PC-3 (cell line): ENCODE measurements around the gene RETREG1. TPM values are rescaled to one million over a fixed set of nuclear protein-coding genes. Genes with fewer than 3 reads are reported as not detected.

ENCODE experiments used
- ATAC-seq: fragments of 200-7000 bp; cut with Tn5 transposase; 2 replicates; pipeline ENCODE4 v1.9.1; 2020; ENCODE audit warnings: mild to moderate bottlenecking, moderate library complexity
- BruUV-seq: library from RNA; stranded (reverse); fragments of 400-500 nt; replicated peaks from 2 replicates; lab custom pipeline; 2021; lab: Mats Ljungman, UMichigan
- CTCF ChIA-PET: fragments of 300-600 bp; sonication (Branson Sonifier 250); formaldehyde crosslinking; loops from one replicate; lab custom pipeline; 2022; ENCODE audit warnings: antibody characterized with exemption; lab: Charles Lee
- POLR2A ChIA-PET: fragments of 300-600 bp; sonication (Branson Sonifier 250); formaldehyde crosslinking; loops from one replicate; lab custom pipeline; 2022; ENCODE audit warnings: antibody characterized with exemption; ENCODE audit not compliant: unreplicated experiment; lab: Charles Lee
- DNase-seq: peaks from one replicate; pipeline ENCODE4 v3.0.0-alpha.2; 2015
- H2AFZ ChIP-seq: fragments of 300-600 bp; sonication (generic); 2 replicates; pipeline ENCODE4 v1.6.0; 2016; ENCODE audit warnings: antibody characterized with exemption, low read length
- H3F3A ChIP-seq: fragments of 300-600 bp; sonication (generic); one replicate; pipeline ENCODE4 v1.6.0; 2017; ENCODE audit warnings: antibody characterized with exemption, low read length, control low read depth, mild to moderate bottlenecking; ENCODE audit not compliant: unreplicated experiment
- H3K27ac ChIP-seq: fragments of 300-600 bp; sonication (generic); 2 replicates; pipeline ENCODE4 v1.5.1; 2016; ENCODE audit warnings: mild to moderate bottlenecking, low read length
- H3K27me3 ChIP-seq: fragments of 300-600 bp; sonication (generic); 2 replicates; pipeline ENCODE4 v1.6.1; 2016; ENCODE audit warnings: low read length, mixed read lengths
- H3K36me3 ChIP-seq: fragments of 300-600 bp; sonication (generic); 2 replicates; pipeline ENCODE4 v1.6.1; 2016; ENCODE audit warnings: low read depth, mixed run types, low read length, mixed read lengths
- H3K4me1 ChIP-seq: fragments of 300-600 bp; sonication (generic); 2 replicates; pipeline ENCODE4 v1.5.1; 2016; ENCODE audit warnings: low read length; ENCODE audit not compliant: insufficient read depth
- H3K4me2 ChIP-seq: fragments of 300-600 bp; sonication (generic); 2 replicates; pipeline ENCODE4 v1.6.0; 2016; ENCODE audit warnings: low read length
- H3K4me3 ChIP-seq: fragments of 300-600 bp; sonication (generic); 2 replicates; pipeline ENCODE4 v1.5.1; 2016; ENCODE audit warnings: mild to moderate bottlenecking, low read length, mixed read lengths
- H3K79me2 ChIP-seq: fragments of 300-600 bp; sonication (generic); 2 replicates; pipeline ENCODE4 v1.6.1; 2017; ENCODE audit warnings: low read length, mixed read lengths
- H3K9ac ChIP-seq: fragments of 300-600 bp; sonication (generic); 2 replicates; pipeline ENCODE4 v1.6.0; 2016; ENCODE audit warnings: mild to moderate bottlenecking, low read length
- H3K9me2 ChIP-seq: fragments of 300-600 bp; sonication (generic); replicated peaks from 2 replicates; pipeline ENCODE4 v1.6.1; 2016; ENCODE audit warnings: mixed run types, low read length, mixed read lengths
- H3K9me3 ChIP-seq: fragments of 300-600 bp; sonication (generic); 2 replicates; pipeline ENCODE4 v1.6.1; 2016; ENCODE audit warnings: low read length, mixed read lengths
- H4K20me1 ChIP-seq: fragments of 300-600 bp; sonication (generic); 2 replicates; pipeline ENCODE4 v1.6.1; 2016; ENCODE audit warnings: low read length, mixed read lengths
- EZH2 ChIP-seq: fragments of 300-600 bp; sonication (generic); IDR thresholded peaks from one replicate; pipeline ENCODE4 v1.6.1; 2017; ENCODE audit warnings: antibody characterized with exemption, mild to moderate bottlenecking, low read length; ENCODE audit not compliant: unreplicated experiment
- EZH2phosphoT487 ChIP-seq: fragments of 300-600 bp; sonication (generic); IDR thresholded peaks from 2 replicates; pipeline ENCODE4 v1.6.1; 2018; ENCODE audit warnings: mild to moderate bottlenecking, antibody characterized with exemption, low read length, borderline replicate concordance
- intact Hi-C: fragments of 100-400 bp; cut with micrococcal nuclease; formaldehyde crosslinking; loops from 2 replicates; pipeline ENCODE4 v1.9.0; 2023
- total RNA-seq: library from RNA; depleted of rRNA; stranded (reverse); fragments of >200 nt; gene quantifications from 2 replicates; pipeline ENCODE4 v1.2.3, GENCODE V29; 2014
- TF ChIP-seq, protein P1 (sequence below): fragments of 300-600 bp; sonication (generic); conservative IDR thresholded peaks from 2 replicates; pipeline ENCODE4 v1.5.1; 2017; ENCODE audit warnings: antibody characterized with exemption, low read depth, mild to moderate bottlenecking, low read length

RETREG1 gene
- total RNA-seq, 1 experiment from 2014 or later = 1.7 TPM

DNA sequence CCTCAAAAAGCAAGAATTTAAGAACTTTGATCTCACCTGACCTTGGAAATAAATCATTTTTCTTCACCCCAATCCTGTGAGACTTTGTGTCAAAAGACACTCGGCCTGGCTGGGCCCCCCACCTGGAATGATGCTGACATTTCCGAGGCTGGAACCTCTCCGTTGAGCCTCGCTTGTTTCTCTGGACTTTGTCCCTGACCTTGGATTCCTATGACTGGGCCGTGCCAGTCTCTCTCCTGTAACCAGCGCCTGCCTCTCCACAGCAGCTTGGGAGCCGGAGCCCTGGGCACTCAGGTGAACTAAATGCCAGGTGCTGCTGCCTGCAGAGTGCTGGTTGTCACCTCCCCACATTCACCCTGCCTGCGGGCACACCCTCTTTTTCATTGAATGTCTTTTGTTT is 62.7 kb downstream of the RETREG1 start:
- H3K36me3 ChIP-seq = no peaks in the 10 kb centered on the region
- intact Hi-C loops = loop anchor here (5.0 kb wide), 1 partner anchor 648 kb away; no protein-coding TSS in a partner anchor
- H3K79me2 ChIP-seq = no peaks in the 10 kb centered on the region
- no peak for DNase-seq
- CTCF ChIA-PET = no interaction called here
- H3K27ac ChIP-seq = no peak overlapping the region
- no peaks in the 10 kb centered on the region for H4K20me1 ChIP-seq
- TF ChIP-seq EZH2 = no peak
- no peak for TF ChIP-seq EZH2phosphoT487
- TF ChIP-seq, protein P1, sequence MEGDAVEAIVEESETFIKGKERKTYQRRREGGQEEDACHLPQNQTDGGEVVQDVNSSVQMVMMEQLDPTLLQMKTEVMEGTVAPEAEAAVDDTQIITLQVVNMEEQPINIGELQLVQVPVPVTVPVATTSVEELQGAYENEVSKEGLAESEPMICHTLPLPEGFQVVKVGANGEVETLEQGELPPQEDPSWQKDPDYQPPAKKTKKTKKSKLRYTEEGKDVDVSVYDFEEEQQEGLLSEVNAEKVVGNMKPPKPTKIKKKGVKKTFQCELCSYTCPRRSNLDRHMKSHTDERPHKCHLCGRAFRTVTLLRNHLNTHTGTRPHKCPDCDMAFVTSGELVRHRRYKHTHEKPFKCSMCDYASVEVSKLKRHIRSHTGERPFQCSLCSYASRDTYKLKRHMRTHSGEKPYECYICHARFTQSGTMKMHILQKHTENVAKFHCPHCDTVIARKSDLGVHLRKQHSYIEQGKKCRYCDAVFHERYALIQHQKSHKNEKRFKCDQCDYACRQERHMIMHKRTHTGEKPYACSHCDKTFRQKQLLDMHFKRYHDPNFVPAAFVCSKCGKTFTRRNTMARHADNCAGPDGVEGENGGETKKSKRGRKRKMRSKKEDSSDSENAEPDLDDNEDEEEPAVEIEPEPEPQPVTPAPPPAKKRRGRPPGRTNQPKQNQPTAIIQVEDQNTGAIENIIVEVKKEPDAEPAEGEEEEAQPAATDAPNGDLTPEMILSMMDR = no peak
- no TSS peak for BruUV-seq
- no peak overlapping the region for H3K4me2 ChIP-seq
- H3K9ac ChIP-seq = no peak overlapping the region
- H3K4me1 ChIP-seq = 0 out of 2 replicates have a peak, but pooled peaks cover 3% of the 10 kb centered on the region
- no peak for ATAC-seq
- POLR2A ChIA-PET = no interaction called here
- no peaks in the 10 kb centered on the region for H3F3A ChIP-seq
- H2AFZ ChIP-seq = no peak overlapping the region
- no peaks in the 10 kb centered on the region for H3K9me2 ChIP-seq
- no peaks in the 10 kb centered on the region for H3K27me3 ChIP-seq
- no peaks in the 10 kb centered on the region for H3K9me3 ChIP-seq
- H3K4me3 ChIP-seq = no peak overlapping the region

DNA sequence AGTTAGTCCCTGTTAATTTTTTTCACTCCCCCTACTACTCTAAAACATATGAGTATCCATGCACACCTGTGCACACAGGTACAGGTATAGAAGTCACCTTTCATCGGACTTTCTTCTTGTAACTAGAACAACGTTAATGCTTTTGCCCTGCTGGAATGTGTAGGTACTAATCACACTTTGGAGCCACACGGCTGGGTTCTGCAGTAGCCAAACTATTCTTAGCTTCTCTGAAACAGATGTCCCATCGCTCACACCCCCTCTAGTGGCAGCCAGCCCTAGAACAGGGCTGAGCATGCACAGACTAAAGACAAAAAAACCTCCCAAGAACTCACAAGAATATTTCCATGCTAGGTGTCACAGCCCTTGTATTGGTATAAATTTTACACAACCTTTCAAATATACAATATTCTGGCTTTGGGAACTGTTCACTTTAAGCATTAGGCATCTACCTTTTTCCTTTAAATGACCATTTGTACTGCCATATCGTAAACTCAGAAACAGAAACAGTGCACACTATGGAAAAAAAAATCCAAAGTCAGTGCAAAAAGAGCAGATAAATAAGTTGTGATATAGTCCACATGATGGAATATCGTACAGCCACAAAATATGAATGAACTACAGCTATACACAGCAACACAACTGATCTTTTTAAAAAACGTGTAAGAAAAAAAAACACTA is 64.0 kb downstream of the RETREG1 start:
- no peak for TF ChIP-seq EZH2
- TF ChIP-seq, protein P1 = peak; percentile 100
- no peak overlapping the region for H3K4me3 ChIP-seq
- H2AFZ ChIP-seq = peak overlapping the region; percentile 23; the same call in 1 of the 2 replicates
- ChIA-PET CTCF (interaction anchor here (1.0 kb wide), 2 partner anchors 22 to 63 kb away, joined by 3 to 5 read pairs; no protein-coding TSS in a partner anchor), POLR2A (no interaction called here)
- H3K27ac ChIP-seq = no peak overlapping the region
- intact Hi-C loops = loop anchor here (1.0 to 5.0 kb wide), 2 partner anchors 113 to 649 kb away; no protein-coding TSS in a partner anchor
- H3K9me3 ChIP-seq = no peaks in the 10 kb centered on the region
- 0 out of 2 replicates have a peak, but pooled peaks cover 3% of the 10 kb centered on the region for H3K4me1 ChIP-seq
- ATAC-seq (peak; percentile 99), DNase-seq (peak; percentile 95)
- H3K36me3 ChIP-seq = no peaks in the 10 kb centered on the region
- no peaks in the 10 kb centered on the region for H3K9me2 ChIP-seq
- H3K27me3 ChIP-seq = no peaks in the 10 kb centered on the region
- H3K79me2 ChIP-seq = no peaks in the 10 kb centered on the region
- H3F3A ChIP-seq = no peaks in the 10 kb centered on the region
- no peaks in the 10 kb centered on the region for H4K20me1 ChIP-seq
- H3K4me2 ChIP-seq = no peak overlapping the region
- no peak overlapping the region for H3K9ac ChIP-seq
- no TSS peak for BruUV-seq

DNA sequence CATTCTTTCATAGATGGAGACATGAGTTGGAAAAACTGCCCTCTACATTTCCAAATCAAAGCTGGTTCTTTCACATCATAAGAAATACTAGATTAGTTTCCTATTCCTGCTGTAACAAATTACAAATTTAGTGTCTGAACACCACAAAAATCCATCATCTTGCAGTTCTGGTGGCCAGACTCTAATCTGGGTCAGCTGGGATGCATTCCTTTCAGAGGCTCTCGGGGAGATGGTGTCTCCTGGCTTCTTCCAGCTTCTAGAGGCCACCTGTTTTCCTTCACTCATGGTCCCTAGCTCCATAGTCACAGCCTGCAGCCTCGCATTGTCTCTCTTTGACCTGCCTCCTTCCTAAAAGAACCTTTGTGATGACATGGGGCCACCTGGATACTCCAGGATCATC is 65.2 kb downstream of the RETREG1 start:
- Histone ChIP-seq H3K36me3 (no peaks in the 10 kb centered on the region), H3K27me3 (no peaks in the 10 kb centered on the region), H3K9me2 (no peaks in the 10 kb centered on the region), H3K27ac (no peak overlapping the region), H3K9me3 (no peaks in the 10 kb centered on the region), H3K4me3 (no peak overlapping the region), H3K4me1 (0 out of 2 replicates have a peak, but pooled peaks cover 3% of the 10 kb centered on the region), H3K79me2 (no peaks in the 10 kb centered on the region), H3K4me2 (no peak overlapping the region), H3F3A (no peaks in the 10 kb centered on the region), H2AFZ (no peak overlapping the region), H3K9ac (no peak overlapping the region), H4K20me1 (no peaks in the 10 kb centered on the region)
- intact Hi-C loops = loop anchor here (1.0 to 5.0 kb wide), 2 partner anchors 115 to 651 kb away; no protein-coding TSS in a partner anchor
- ATAC-seq (no peak), DNase-seq (no peak)
- ChIA-PET POLR2A (no interaction called here), CTCF (no interaction called here)
- no TSS peak for BruUV-seq
- TF ChIP-seq, protein P1 = no peak
- TF ChIP-seq EZH2phosphoT487 (no peak), EZH2 (no peak)
